Endodermal cell (in vitro differentiated cells): ENCODE results near the gene MOB1B. TPM values are rescaled to one million over a fixed set of nuclear protein-coding genes. Genes with fewer than 3 reads are reported as not detected.

Experiments
- DNase-seq: peaks from one replicate; pipeline ENCODE4 v3.0.0-alpha.2; 2017
- H3K27ac ChIP-seq: 2 replicates; pipeline ENCODE4 v1.5.1; 2013; ENCODE audit warnings: mild to moderate bottlenecking, low read depth, low read length, moderate library complexity
- H3K27me3 ChIP-seq: 2 replicates; pipeline ENCODE4 v1.6.1; 2013; ENCODE audit warnings: mild to moderate bottlenecking, low read length, moderate library complexity; ENCODE audit not compliant: insufficient read depth, control insufficient read depth, poor library complexity, severe bottlenecking
- H3K36me3 ChIP-seq: 2 replicates; pipeline ENCODE4 v1.7.0; 2013; ENCODE audit warnings: mild to moderate bottlenecking, low read length, moderate library complexity; ENCODE audit not compliant: control insufficient read depth, insufficient read depth
- H3K4me1 ChIP-seq: one replicate; pipeline ENCODE4 v1.7.0; 2013; ENCODE audit warnings: low read length; ENCODE audit not compliant: control insufficient read depth, insufficient read depth
- H3K4me3 ChIP-seq: 2 replicates; pipeline ENCODE4 v1.5.1; 2013; ENCODE audit warnings: mild to moderate bottlenecking, low read length, moderate library complexity
- H3K9ac ChIP-seq: 2 replicates; pipeline ENCODE4 v1.6.1; 2013; ENCODE audit warnings: mild to moderate bottlenecking, low read length, moderate library complexity; ENCODE audit not compliant: poor library complexity, severe bottlenecking; ENCODE audit errors: extremely low read depth
- H3K9me3 ChIP-seq: 2 replicates; pipeline ENCODE4 v1.6.1; 2013; ENCODE audit warnings: mild to moderate bottlenecking, low read length, moderate library complexity; ENCODE audit not compliant: control insufficient read depth
- H3K27ac Mint-ChIP-seq: 2 replicates; pipeline ENCODE4 v1.8.0; 2020; ENCODE audit warnings: mixed read lengths
- H3K27me3 Mint-ChIP-seq: 2 replicates; pipeline ENCODE4 v1.8.0; 2021; ENCODE audit warnings: mild to moderate bottlenecking, mixed read lengths; ENCODE audit not compliant: insufficient read depth
- H3K36me3 Mint-ChIP-seq: 2 replicates; pipeline ENCODE4 v1.8.0; 2020; ENCODE audit warnings: low read depth, mixed read lengths
- H3K4me1 Mint-ChIP-seq: 2 replicates; pipeline ENCODE4 v1.8.0; 2020; ENCODE audit warnings: mixed read lengths
- H3K4me3 Mint-ChIP-seq: 2 replicates; pipeline ENCODE4 v1.8.0; 2020; ENCODE audit warnings: mild to moderate bottlenecking, moderate library complexity, mixed read lengths
- H3K9me3 Mint-ChIP-seq: 2 replicates; pipeline ENCODE4 v1.8.0; 2020; ENCODE audit warnings: mild to moderate bottlenecking, mixed read lengths
- WGBS, 2 experiments: methylation state at CpG; one replicate each; pipeline versions ENCODE4 v1.1.5 to v1.1.7; 2013; ENCODE audit warnings: missing lambda C conversion rate in 2 of 2, mixed read lengths in 1 of 2; ENCODE audit not compliant: insufficient coverage in 1 of 2, insufficient read length in 1 of 2; 5-methylcytosine and 5-hydroxymethylcytosine counted together
- total RNA-seq, 2 donors: library from RNA; stranded (reverse); fragmentation: NEBNext Ultra II Directional in 1 of 2; extraction: Animal tissue kit (Norgen Biotek cat#: 25700) in 1 of 2; gene quantifications; 2 replicates in 1 of 2; 3 replicates in 1 of 2; pipeline ENCODE4 v1.2.1, GENCODE V29; 2021
- TF ChIP-seq, protein P1 (sequence below): fragments of 200-600 bp; sonication (generic); conservative IDR thresholded peaks from 2 replicates; pipeline ENCODE4 v1.5.0; 2021; ENCODE audit warnings: antibody characterized with exemption, mild to moderate bottlenecking

MOB1B gene
- total RNA-seq, 2 donors from 2014 or later: 28.7 to 30.5 TPM

DNA sequence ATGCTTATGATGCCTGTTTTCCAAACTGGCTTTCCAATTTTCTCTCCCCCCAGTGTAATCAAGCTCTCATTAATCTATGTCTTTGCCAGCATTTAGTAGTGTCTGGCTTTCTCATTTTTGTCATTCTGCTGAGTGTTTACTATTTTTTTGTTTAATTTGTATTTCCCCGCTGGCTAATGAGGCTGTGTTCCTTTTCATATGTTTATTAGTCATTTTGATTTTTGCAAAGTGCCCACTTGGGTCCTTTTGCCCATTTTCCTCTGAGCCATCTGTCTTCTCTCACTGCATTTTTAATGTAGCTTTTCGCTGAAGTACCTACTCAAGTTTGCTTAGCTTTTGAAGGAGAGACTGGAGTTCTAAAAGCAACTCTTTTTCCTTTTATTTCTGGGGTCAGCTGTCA is 106.0 kb downstream of the MOB1B start:
- no peaks in the 10 kb centered on the region for H3K27me3 ChIP-seq
- no peak overlapping the region for H3K9ac ChIP-seq
- Mint-ChIP-seq H3K4me1 (peaks cover 16% of the 10 kb centered on the region), H3K9me3 (peaks cover 16% of the 10 kb centered on the region), H3K27me3 (no peaks in the 10 kb centered on the region), H3K4me3 (no peak overlapping the region), H3K36me3 (peaks cover 16% of the 10 kb centered on the region), H3K27ac (no peak overlapping the region)
- TF ChIP-seq, protein P1, sequence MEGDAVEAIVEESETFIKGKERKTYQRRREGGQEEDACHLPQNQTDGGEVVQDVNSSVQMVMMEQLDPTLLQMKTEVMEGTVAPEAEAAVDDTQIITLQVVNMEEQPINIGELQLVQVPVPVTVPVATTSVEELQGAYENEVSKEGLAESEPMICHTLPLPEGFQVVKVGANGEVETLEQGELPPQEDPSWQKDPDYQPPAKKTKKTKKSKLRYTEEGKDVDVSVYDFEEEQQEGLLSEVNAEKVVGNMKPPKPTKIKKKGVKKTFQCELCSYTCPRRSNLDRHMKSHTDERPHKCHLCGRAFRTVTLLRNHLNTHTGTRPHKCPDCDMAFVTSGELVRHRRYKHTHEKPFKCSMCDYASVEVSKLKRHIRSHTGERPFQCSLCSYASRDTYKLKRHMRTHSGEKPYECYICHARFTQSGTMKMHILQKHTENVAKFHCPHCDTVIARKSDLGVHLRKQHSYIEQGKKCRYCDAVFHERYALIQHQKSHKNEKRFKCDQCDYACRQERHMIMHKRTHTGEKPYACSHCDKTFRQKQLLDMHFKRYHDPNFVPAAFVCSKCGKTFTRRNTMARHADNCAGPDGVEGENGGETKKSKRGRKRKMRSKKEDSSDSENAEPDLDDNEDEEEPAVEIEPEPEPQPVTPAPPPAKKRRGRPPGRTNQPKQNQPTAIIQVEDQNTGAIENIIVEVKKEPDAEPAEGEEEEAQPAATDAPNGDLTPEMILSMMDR: no peak
- 92 to 100% methylated on average over 1 to 2 of the region's 2 CpGs for WGBS, 2 experiments
- H3K9me3 ChIP-seq: peaks cover 16% of the 10 kb centered on the region
- no peak overlapping the region for H3K27ac ChIP-seq
- H3K4me3 ChIP-seq: no peak overlapping the region
- peaks cover 5% of the 10 kb centered on the region for H3K4me1 ChIP-seq
- peaks cover 3% of the 10 kb centered on the region for H3K36me3 ChIP-seq
- DNase-seq: no peak

DNA sequence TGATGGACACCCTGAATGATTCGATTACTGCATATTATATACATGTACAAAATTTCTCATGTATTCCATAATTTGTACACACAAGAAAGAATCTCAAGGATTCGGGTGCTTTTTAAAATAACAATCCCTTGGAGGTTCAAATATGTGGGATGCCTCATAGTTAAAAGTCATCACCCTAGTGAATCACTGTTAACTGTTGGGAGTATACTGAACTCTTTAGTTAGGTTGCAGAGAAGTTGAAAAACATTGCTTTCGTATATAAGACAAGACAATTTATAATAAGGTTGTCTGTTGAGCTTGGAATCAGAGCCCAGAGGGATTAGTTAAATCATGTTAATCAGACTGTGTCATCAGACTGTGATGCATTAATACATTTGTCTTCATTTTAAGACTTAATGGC is 106.9 kb downstream of the MOB1B start:
- H3K27ac ChIP-seq: no peak overlapping the region
- peaks cover 16% of the 10 kb centered on the region for H3K9me3 ChIP-seq
- no peak overlapping the region for H3K9ac ChIP-seq
- H3K36me3 ChIP-seq: peaks cover 3% of the 10 kb centered on the region
- H3K27ac Mint-ChIP-seq: no peak overlapping the region
- peaks cover 4% of the 10 kb centered on the region for H3K4me1 ChIP-seq
- no peaks in the 10 kb centered on the region for H3K27me3 Mint-ChIP-seq
- DNase-seq: no peak
- 91 to 100% methylated on average over 1 to 3 of the region's 3 CpGs for WGBS, 2 experiments
- peaks cover 25% of the 10 kb centered on the region for H3K9me3 Mint-ChIP-seq
- TF ChIP-seq, protein P1: no peak
- H3K27me3 ChIP-seq: no peaks in the 10 kb centered on the region
- H3K4me3 ChIP-seq: no peak overlapping the region
- peaks cover 24% of the 10 kb centered on the region for H3K36me3 Mint-ChIP-seq
- H3K4me3 Mint-ChIP-seq: no peak overlapping the region
- peaks cover 8% of the 10 kb centered on the region for H3K4me1 Mint-ChIP-seq

DNA sequence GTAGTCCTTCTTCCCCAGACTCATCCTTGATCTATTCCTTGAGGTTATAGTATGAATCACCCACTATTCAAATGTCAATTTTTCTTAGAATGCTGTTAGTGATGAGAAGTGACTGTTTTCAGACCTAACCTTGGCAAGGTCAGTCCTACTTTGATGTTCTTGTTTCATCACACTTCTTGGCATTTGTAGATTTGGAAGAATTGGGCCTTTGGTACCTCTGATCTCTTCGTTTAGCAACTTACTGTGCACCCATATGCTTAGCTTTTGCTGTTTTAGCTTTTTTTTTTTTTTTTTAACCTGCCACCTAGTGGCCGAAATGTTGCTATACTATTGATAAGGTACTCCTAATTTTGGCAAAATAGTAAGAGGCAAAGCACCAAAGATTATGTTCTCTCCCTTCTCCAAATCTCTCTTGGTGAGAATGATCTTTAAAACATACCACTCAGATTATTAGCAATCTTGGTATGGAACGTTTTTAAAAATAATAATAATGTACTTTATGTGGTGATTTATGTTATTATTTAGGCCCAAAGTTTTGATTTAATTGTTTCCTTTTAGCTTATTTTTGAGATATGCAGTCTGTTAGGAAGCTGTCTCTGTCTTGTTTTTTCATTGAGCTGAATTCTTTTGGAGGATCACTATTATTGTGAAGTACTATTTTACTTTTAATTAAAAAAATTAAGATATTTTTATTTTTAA is 107.9 kb downstream of the MOB1B start:
- Histone ChIP-seq H3K27ac (no peak overlapping the region), H3K27me3 (no peaks in the 10 kb centered on the region), H3K36me3 (peaks cover 3% of the 10 kb centered on the region), H3K4me1 (no peaks in the 10 kb centered on the region), H3K9me3 (peaks cover 16% of the 10 kb centered on the region), H3K9ac (no peak overlapping the region), H3K4me3 (no peak overlapping the region)
- H3K9me3 Mint-ChIP-seq: peaks cover 29% of the 10 kb centered on the region
- H3K27me3 Mint-ChIP-seq: no peaks in the 10 kb centered on the region
- TF ChIP-seq, protein P1: peak; percentile 83
- H3K27ac Mint-ChIP-seq: no peak overlapping the region
- WGBS, 2 experiments: 19 to 25% methylated on average over 1 to 3 of the region's 3 CpGs
- no peak for DNase-seq
- H3K4me3 Mint-ChIP-seq: no peak overlapping the region
- no peaks in the 10 kb centered on the region for H3K4me1 Mint-ChIP-seq
- H3K36me3 Mint-ChIP-seq: peaks cover 27% of the 10 kb centered on the region
